ENCODE measurements around the gene PCNX4. TPM values are rescaled to one million over a fixed set of nuclear protein-coding genes. Genes with fewer than 3 reads are reported as not detected.
"Not testable (repeated sequence)": the region's sequence is repeated elsewhere in the genome, so short reads cannot be mapped to it uniquely, and the experiment has no call there.

Gene PCNX4
- total and polyA plus RNA-seq, 2 donors (not counting 1 experiment from before 2014, with no cell fraction given) = 57.8 to 95.0 TPM

- DNase-seq (ENCODE audit: low read depth in 2 of 2) = peak; percentile 84 to 88
- H3K4me3 ChIP-seq (replicated peaks in 1 of 4; ENCODE audit: control extremely low read depth in 1 of 4, insufficient read depth in 1 of 4, low read depth in 3 of 4, low read length in 4 of 4) = peak overlapping the region in 1 of 4 experiments; percentile 20
- H3K27me3 ChIP-seq (ENCODE audit: control insufficient read depth, insufficient read depth, low read length) = no peaks in the 10 kb centered on the region
- H2AFZ ChIP-seq (ENCODE audit: low read length) = no peak overlapping the region
- H3K9ac ChIP-seq (ENCODE audit: insufficient read depth, low read length) = no peak overlapping the region
- no peaks in the 10 kb centered on the region for H3K9me3 ChIP-seq (ENCODE audit: control insufficient read depth, insufficient read depth, low read depth, low read length)
- TF ChIP-seq EZH2 (IDR thresholded peaks at IDR 0.05; ENCODE audit: low read length, missing control alignments) (no peak), CTCF (conservative IDR thresholded peaks at IDR 0.05 in 1 of 2, IDR thresholded peaks at IDR 0.05 in 1 of 2; ENCODE audit: low read depth in 1 of 2, low read length in 2 of 2) (no peak)
- H3K4me1 ChIP-seq (ENCODE audit: control insufficient read depth, extremely low read depth, insufficient read depth, low read length) = peaks cover 12% of the 10 kb centered on the region
- H3K79me2 ChIP-seq (ENCODE audit: control insufficient read depth, insufficient read depth, low read length) = peaks cover 86% of the 10 kb centered on the region
- H3K36me3 ChIP-seq (ENCODE audit: control insufficient read depth, insufficient read depth, low read length) = no peaks in the 10 kb centered on the region
- peak overlapping the region; percentile 34 for H3K4me2 ChIP-seq (ENCODE audit: extremely low read depth, insufficient read depth, low read length)
- no peaks in the 10 kb centered on the region for H4K20me1 ChIP-seq (ENCODE audit: control insufficient read depth, extremely low read depth, insufficient read depth, low read length)
- peak overlapping the region; percentile 67 for H3K27ac ChIP-seq (ENCODE audit: insufficient read depth, low read length)
These were observed 4.2 kb downstream of the PCNX4 start for GRCh38 chr14:60095781-60096450.

GRCh38 chr14:60097974-60098373, 6.3 kb downstream of the PCNX4 start:
- no peak for TF ChIP-seq CTCF (conservative IDR thresholded peaks at IDR 0.05 in 1 of 2, IDR thresholded peaks at IDR 0.05 in 1 of 2; ENCODE audit: low read depth in 1 of 2, low read length in 2 of 2)
- no peak for TF ChIP-seq EZH2 (IDR thresholded peaks at IDR 0.05; ENCODE audit: low read length, missing control alignments)
- H3K4me1 ChIP-seq (ENCODE audit: control insufficient read depth, extremely low read depth, insufficient read depth, low read length) = peaks cover 20% of the 10 kb centered on the region
- no peaks in the 10 kb centered on the region for H4K20me1 ChIP-seq (ENCODE audit: control insufficient read depth, extremely low read depth, insufficient read depth, low read length)
- no peak overlapping the region for H2AFZ ChIP-seq (ENCODE audit: low read length)
- H3K27ac ChIP-seq (ENCODE audit: insufficient read depth, low read length) = no peak overlapping the region
- no peak overlapping the region for H3K9ac ChIP-seq (ENCODE audit: insufficient read depth, low read length)
- no peak for DNase-seq (ENCODE audit: low read depth in 2 of 2)
- H3K79me2 ChIP-seq (ENCODE audit: control insufficient read depth, insufficient read depth, low read length) = peaks cover 95% of the 10 kb centered on the region
- no peak overlapping the region for H3K4me3 ChIP-seq (replicated peaks in 1 of 4; ENCODE audit: control extremely low read depth in 1 of 4, insufficient read depth in 1 of 4, low read depth in 3 of 4, low read length in 4 of 4)
- H3K36me3 ChIP-seq (ENCODE audit: control insufficient read depth, insufficient read depth, low read length) = no peaks in the 10 kb centered on the region
- H3K27me3 ChIP-seq (ENCODE audit: control insufficient read depth, insufficient read depth, low read length) = no peaks in the 10 kb centered on the region
- no peak overlapping the region for H3K4me2 ChIP-seq (ENCODE audit: extremely low read depth, insufficient read depth, low read length)
- H3K9me3 ChIP-seq (ENCODE audit: control insufficient read depth, insufficient read depth, low read depth, low read length) = no peaks in the 10 kb centered on the region

- H3K36me3 ChIP-seq (ENCODE audit: control insufficient read depth, insufficient read depth, low read length); H3K9ac ChIP-seq (ENCODE audit: insufficient read depth, low read length); H3K27me3 ChIP-seq (ENCODE audit: control insufficient read depth, insufficient read depth, low read length); H4K20me1 ChIP-seq (ENCODE audit: control insufficient read depth, extremely low read depth, insufficient read depth, low read length); DNase-seq (ENCODE audit: low read depth in 2 of 2); H3K4me2 ChIP-seq (ENCODE audit: extremely low read depth, insufficient read depth, low read length); H3K4me3 ChIP-seq (replicated peaks in 1 of 4; ENCODE audit: control extremely low read depth in 1 of 4, insufficient read depth in 1 of 4, low read depth in 3 of 4, low read length in 4 of 4); H3K27ac ChIP-seq (ENCODE audit: insufficient read depth, low read length); H2AFZ ChIP-seq (ENCODE audit: low read length); H3K9me3 ChIP-seq (ENCODE audit: control insufficient read depth, insufficient read depth, low read depth, low read length): not testable (repeated sequence)
- Histone ChIP-seq H3K4me1 (ENCODE audit: control insufficient read depth, extremely low read depth, insufficient read depth, low read length) (peaks cover 18% of the 10 kb centered on the region), H3K79me2 (ENCODE audit: control insufficient read depth, insufficient read depth, low read length) (peaks cover 93% of the 10 kb centered on the region)
These were observed 8.1 kb downstream of the PCNX4 start for GRCh38 chr14:60099855-60100254.

Data from fibroblast of lung (primary cell).